ENCODE results near the gene DYNLT4. TPM values are rescaled to one million over a fixed set of nuclear protein-coding genes. Genes with fewer than 3 reads are reported as not detected.

The DYNLT4 gene
- total RNA-seq, 1 experiment from 2014 or later = not detected

Small RNA genes within 50 kb of the gene (small RNA-seq; reads per million reads assigned to genes)
- gene AL136380.1 = not detected
- 257 reads per million, percentile 99 among the genes with 10 or more reads in this experiment for gene SNORD38A
- not detected for gene SNORD38B
- gene SNORD46 = 887 reads per million, percentile 100 among the genes with 10 or more reads in this experiment
- gene SNORD55 = not detected

Other genes starting within 250 kb of the DYNLT4 start
- gene TMEM53, start 132.9 kb downstream of the DYNLT4 start, total RNA-seq (2014; rRNA removed; shearing (Covaris generic); ENCODE audit: low replicate concordance) = 10.7 and 13.9 TPM in 2 replicates
- gene ARMH1, start 132.6 kb downstream of the DYNLT4 start, total RNA-seq (2014; rRNA removed; shearing (Covaris generic); ENCODE audit: low replicate concordance) = 5.4 and 7.7 TPM in 2 replicates
- gene RNU5D-1, start 76.2 kb downstream of the DYNLT4 start, total RNA-seq (2014; rRNA removed; shearing (Covaris generic); ENCODE audit: low replicate concordance) = not detected in 2 replicates
- 26.7 and 33.9 TPM in 2 replicates for gene KIF2C, start 67.5 kb downstream of the DYNLT4 start, total RNA-seq (2014; rRNA removed; shearing (Covaris generic); ENCODE audit: low replicate concordance)
- gene RPS8, start 31.8 kb downstream of the DYNLT4 start, total RNA-seq (2014; rRNA removed; shearing (Covaris generic); ENCODE audit: low replicate concordance) = 3,372 and 3,624 TPM in 2 replicates
- gene BEST4, start 19.2 kb downstream of the DYNLT4 start, total RNA-seq (2014; rRNA removed; shearing (Covaris generic); ENCODE audit: low replicate concordance) = 1.0 and 1.3 TPM in 2 replicates
- 11.8 and 18.2 TPM in 2 replicates for gene PLK3, start 7.0 kb downstream of the DYNLT4 start, total RNA-seq (2014; rRNA removed; shearing (Covaris generic); ENCODE audit: low replicate concordance)
- gene BTBD19, start 1.2 kb upstream of the DYNLT4 start, total RNA-seq (2014; rRNA removed; shearing (Covaris generic); ENCODE audit: low replicate concordance) = 0.69 and 0.75 TPM in 2 replicates
- 0.04 and 0.43 TPM in 2 replicates for gene PTCH2, start 35.9 kb upstream of the DYNLT4 start, total RNA-seq (2014; rRNA removed; shearing (Covaris generic); ENCODE audit: low replicate concordance)
- gene EIF2B3, start 179.2 kb upstream of the DYNLT4 start, total RNA-seq (2014; rRNA removed; shearing (Covaris generic); ENCODE audit: low replicate concordance) = 22.4 and 25.0 TPM in 2 replicates
- 6.9 and 8.8 TPM in 2 replicates for gene HECTD3, start 204.0 kb upstream of the DYNLT4 start, total RNA-seq (2014; rRNA removed; shearing (Covaris generic); ENCODE audit: low replicate concordance)
- gene UROD, start 204.9 kb upstream of the DYNLT4 start, total RNA-seq (2014; rRNA removed; shearing (Covaris generic); ENCODE audit: low replicate concordance) = 99.1 and 127 TPM in 2 replicates

All from Karpas-422 (cell line).